Mucosa of descending colon (tissue), 3 donors: ENCODE data around the gene DCDC1. TPM values are rescaled to one million over a fixed set of nuclear protein-coding genes. Genes with fewer than 3 reads are reported as not detected.

Experiments used
- ATAC-seq: fragments of 200-7000 bp; cut with Tn5 transposase; one replicate; pipeline ENCODE4 v1.9.1; 2020; ENCODE audit warnings: mild to moderate bottlenecking, moderate library complexity
- DNase-seq, 3 donors: peaks; one replicate each; pipeline ENCODE4 v3.0.0-alpha.2; 2020
- H3K36me3 ChIP-seq: fragments of 200-600 bp; one replicate; pipeline ENCODE4 v1.8.0; 2021; ENCODE audit warnings: low read depth, mild to moderate bottlenecking
- H3K4me1 ChIP-seq: fragments of 200-600 bp; one replicate; pipeline ENCODE4 v1.8.0; 2021; ENCODE audit warnings: low read depth, mild to moderate bottlenecking
- H3K4me3 ChIP-seq: fragments of 200-600 bp; one replicate; pipeline ENCODE4 v1.8.0; 2021; ENCODE audit warnings: mild to moderate bottlenecking
- H3K9me3 ChIP-seq: fragments of 200-600 bp; one replicate; pipeline ENCODE4 v1.8.0; 2021; ENCODE audit warnings: mild to moderate bottlenecking
- CTCF ChIP-seq: fragments of 200-600 bp; IDR thresholded peaks from one replicate; pipeline ENCODE4 v1.8.0; 2022; ENCODE audit warnings: antibody characterized with exemption, mild to moderate bottlenecking
- intact Hi-C, 2 donors: fragments of 100-400 bp; cut with DNase I in 1 of 2; cut with micrococcal nuclease in 1 of 2; formaldehyde crosslinking; loops; one replicate each; pipeline versions ENCODE4 v1.11.0 to v1.11.1; 2022; cut with DNase I, micrococcal nuclease
- total RNA-seq, 3 donors: library from RNA; stranded (reverse); fragmentation: NEBNext Ultra II Directional in 2 of 3; extraction: Animal tissue kit (Norgen Biotek cat#: 25700) in 2 of 3; gene quantifications; one replicate each; pipeline versions ENCODE4 v1.2.1 to v1.2.4, GENCODE V29; 2021 to 2023
- donor health status: DM: no; HTN: no; CAD: no; lungs with moderate emphysema.
- donor health status: DM: no; HTN: no; CAD: no.
- donor health status: DM: no; HTN: yes; CAD: no.

Gene DCDC1
- total RNA-seq, 3 donors from 2014 or later: 0.22 TPM; not detected in 2

DNA sequence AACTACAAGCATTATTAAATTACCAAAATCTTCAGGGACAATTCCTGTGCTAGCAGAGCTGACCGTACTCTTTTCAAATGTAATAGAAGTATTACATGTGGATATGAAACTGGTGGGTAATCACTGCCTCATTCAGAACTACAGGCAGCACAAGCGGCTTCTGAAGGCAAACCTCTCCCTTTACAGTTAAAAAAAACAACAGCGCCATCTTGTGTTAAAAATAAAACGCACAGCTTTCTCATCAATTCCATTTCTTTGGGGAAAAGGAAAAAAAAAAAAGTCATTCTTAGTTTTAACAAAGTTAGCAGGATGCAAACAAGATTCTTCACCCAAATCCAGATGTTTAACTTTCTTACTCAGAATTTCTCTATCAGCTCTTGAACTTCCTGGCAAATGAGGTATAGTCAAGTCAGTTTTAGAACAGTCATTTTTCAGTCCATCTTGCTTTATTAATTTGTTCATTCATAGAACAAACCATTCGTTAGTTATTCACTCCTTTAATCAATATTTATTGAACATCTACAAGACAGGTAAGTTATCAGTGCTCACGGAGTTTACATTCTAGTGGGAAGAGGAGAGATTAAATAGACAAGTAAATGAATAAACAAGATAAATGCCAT is 451.6 kb downstream of the DCDC1 start:
- Histone ChIP-seq H3K36me3 (no peaks in the 10 kb centered on the region), H3K4me3 (no peak overlapping the region), H3K4me1 (no peaks in the 10 kb centered on the region), H3K9me3 (no peaks in the 10 kb centered on the region)
- peak; percentile 41 for TF ChIP-seq CTCF
- ATAC-seq (peak; percentile 39), DNase-seq (peak in 1 of 3 donors; percentile 35)
- intact Hi-C loops: loop anchor here (5.0 to 10.0 kb wide), 2 partner anchors 571 to 573 kb away; no protein-coding TSS in a partner anchor

- Histone ChIP-seq H3K9me3 (no peaks in the 10 kb centered on the region), H3K4me1 (no peaks in the 10 kb centered on the region), H3K36me3 (no peaks in the 10 kb centered on the region), H3K4me3 (no peak overlapping the region)
- intact Hi-C loops: loop anchor here (5.0 to 10.0 kb wide), 2 partner anchors 570 to 572 kb away; no protein-coding TSS in a partner anchor
- no peak for DNase-seq
- no peak for TF ChIP-seq CTCF
- ATAC-seq: no peak
These were observed 452.3 kb downstream of the DCDC1 start for GRCh38 chr11:30917266-30917665.

DNA sequence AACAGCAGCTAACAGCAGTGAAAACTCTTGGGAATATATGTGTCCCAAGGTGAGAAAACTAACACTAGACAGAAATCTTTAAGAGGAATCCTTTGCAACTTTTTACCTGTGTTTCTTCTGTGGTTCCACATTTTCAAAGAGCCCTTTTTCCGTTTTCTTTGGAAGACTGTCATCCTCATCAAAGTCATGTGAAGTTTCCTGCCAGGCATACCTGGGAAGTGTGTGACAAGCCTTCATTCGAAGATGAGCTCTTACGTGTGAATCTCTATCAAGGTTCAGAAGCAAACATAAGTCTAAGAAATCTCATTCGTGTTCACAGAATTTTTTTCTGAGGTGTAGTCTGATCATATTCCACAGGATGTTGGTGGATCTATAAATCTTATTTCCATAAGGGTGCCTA is 452.8 kb downstream of the DCDC1 start:
- ATAC-seq: no peak
- intact Hi-C loops: loop anchor here (5.0 to 10.0 kb wide), 2 partner anchors 569 to 572 kb away; no protein-coding TSS in a partner anchor
- no peak for TF ChIP-seq CTCF
- Histone ChIP-seq H3K4me3 (no peak overlapping the region), H3K36me3 (no peaks in the 10 kb centered on the region), H3K9me3 (no peaks in the 10 kb centered on the region), H3K4me1 (no peaks in the 10 kb centered on the region)
- no peak for DNase-seq

DNA sequence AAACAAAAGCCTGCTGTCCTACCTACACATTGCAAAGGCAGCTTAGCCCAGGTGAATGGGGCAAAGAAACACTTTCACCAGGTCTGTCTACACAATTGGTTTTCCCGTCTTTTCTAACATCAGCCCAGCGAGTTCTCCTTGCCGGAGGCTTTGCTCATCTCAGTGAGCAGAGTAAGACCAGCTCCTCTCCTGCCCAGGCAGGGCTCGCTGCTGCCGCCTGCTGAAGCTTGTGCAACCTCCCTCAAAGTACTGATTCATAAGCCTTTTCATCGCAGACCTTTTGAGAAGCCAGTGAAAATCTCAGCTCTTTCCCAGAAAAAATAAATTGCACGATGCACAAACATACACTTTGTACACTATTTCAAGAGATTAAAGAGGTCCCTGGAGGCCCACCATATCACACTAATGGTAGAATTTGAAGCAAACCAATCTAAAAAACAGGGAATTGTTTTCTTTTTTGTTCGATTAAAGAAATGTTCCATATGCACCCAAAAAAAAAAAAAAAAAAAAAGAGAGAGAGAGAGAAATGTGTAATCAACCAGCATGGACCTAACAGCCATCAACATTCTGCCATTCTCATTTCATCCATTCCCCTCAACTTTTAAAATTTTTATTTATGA is 455.3 kb downstream of the DCDC1 start:
- H3K4me3 ChIP-seq: no peak overlapping the region
- no peak for TF ChIP-seq CTCF
- peak; percentile 67 for ATAC-seq
- intact Hi-C loops: loop anchor here in 1 of 2 donors (10.0 kb wide), 1 partner anchor 569 kb away; no protein-coding TSS in a partner anchor
- DNase-seq: peak in 2 of 3 donors; percentile 55 to 60
- H3K4me1 ChIP-seq: no peaks in the 10 kb centered on the region
- H3K9me3 ChIP-seq: no peaks in the 10 kb centered on the region
- no peaks in the 10 kb centered on the region for H3K36me3 ChIP-seq

GRCh38 chr11:30911247-30911646 is 458.3 kb downstream of the DCDC1 start:
- DNase-seq (no peak), ATAC-seq (no peak)
- Histone ChIP-seq H3K4me1 (no peaks in the 10 kb centered on the region), H3K4me3 (no peak overlapping the region), H3K36me3 (no peaks in the 10 kb centered on the region), H3K9me3 (no peaks in the 10 kb centered on the region)
- TF ChIP-seq CTCF: no peak
- intact Hi-C loops: loop anchor here in 1 of 2 donors (10.0 kb wide), 1 partner anchor 566 kb away; no protein-coding TSS in a partner anchor
